NCI-H446 treated with DMSO at 0.1 percent for 48 hours (cell line): ENCODE results near the gene PLB1.
"Not testable (repeated sequence)": the region's sequence is repeated elsewhere in the genome, so short reads cannot be mapped to it uniquely, and the experiment has no call there.

Experiments used
- DNase-seq: peaks from one replicate; lab custom pipeline; 2025; lab: John Stamatoyannopoulos, UW

Gene PLB1

GRCh38 chr2:28533044-28533680 is 37.3 kb downstream of the PLB1 start:
- no peak for DNase-seq

- no peak for DNase-seq
Measured at GRCh38 chr2:28534817-28535216, 39.0 kb downstream of the PLB1 start.

DNA sequence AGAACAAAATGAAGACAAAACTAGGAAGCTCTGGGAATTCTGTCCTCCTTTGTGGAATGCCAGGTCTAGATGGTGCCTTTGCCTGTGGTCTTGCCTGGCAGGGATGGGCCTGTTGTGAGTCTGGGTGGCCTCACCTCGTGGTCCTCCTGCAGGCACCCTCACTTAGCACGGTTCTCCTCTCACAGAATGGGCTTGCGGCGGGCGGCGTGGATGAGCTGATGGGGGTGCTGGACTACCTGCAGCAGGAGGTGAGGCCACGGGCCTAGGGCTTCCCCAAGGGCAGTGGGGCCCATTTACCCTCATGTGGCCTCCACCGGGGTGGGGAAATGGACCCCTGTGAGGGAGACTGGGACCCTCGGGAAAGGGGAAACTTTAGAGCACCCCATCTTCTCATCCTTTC is 42.3 kb downstream of the PLB1 start:
- no peak for DNase-seq

GRCh38 chr2:28538652-28539051 is 42.8 kb downstream of the PLB1 start:
- DNase-seq: no peak

GRCh38 chr2:28539118-28539541 is 43.3 kb downstream of the PLB1 start:
- DNase-seq: no peak

DNA sequence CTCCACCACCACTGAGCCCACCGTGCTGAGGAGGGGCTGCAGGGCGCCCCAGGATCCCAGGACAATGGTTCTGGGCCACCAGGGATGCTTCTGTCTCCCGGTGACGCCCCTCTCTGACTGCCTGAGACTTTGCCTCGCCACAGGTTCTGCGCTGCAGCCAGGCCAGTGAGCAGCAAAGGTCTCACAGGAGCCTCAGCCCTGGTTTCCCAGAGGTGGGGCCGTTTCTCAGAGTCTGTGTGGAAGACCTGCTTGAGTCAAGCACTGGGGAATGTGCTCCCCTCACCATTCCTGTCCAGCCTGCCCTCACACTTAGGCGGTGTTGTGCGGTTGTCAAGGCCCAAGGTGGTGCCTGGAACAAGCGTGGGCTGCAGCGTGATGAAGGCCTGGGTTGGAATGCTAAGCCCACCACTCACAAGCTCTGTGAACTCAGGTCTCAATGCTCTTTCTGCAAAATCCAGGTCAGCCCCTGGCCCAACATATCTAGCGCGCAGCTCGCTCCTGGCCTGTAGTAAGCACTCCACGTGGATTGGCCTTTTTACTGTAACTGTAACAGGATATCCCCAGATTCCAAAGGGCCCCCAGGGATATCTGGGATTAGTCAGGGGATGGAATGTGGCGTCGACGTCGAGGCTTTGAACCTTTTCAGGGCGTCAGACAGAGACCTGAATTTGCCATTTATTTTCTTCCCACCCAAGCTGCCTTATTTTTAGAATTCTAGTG is 47.6 kb downstream of the PLB1 start:
- no peak for DNase-seq

GRCh38 chr2:28544036-28544346 is 48.1 kb downstream of the PLB1 start:
- no peak for DNase-seq

DNA sequence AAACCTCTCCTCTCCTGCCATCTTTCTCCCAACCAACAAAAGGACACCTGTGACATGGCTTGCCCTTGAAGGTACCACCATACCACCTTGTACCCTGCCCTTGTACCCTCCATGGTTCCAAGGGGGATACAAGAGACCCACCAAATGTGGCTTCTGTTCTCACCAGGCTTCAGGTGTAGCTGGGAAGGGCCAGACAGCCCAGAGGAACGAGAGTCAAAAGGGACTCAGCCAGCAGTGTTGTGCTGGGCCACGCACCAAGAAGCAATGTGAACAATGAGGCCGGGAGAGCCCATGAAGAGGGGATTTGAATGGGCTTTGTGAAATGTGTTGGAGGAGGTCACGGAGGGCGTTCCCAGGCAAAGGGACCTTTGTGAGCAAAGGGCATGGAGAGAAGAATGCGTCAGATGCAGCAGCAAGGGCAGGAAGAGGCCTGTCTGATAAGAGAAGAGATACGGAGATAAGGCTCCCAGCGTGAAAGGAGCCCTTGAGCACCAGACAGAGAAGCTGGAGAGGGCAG is 48.6 kb downstream of the PLB1 start:
- DNase-seq: no peak

DNA sequence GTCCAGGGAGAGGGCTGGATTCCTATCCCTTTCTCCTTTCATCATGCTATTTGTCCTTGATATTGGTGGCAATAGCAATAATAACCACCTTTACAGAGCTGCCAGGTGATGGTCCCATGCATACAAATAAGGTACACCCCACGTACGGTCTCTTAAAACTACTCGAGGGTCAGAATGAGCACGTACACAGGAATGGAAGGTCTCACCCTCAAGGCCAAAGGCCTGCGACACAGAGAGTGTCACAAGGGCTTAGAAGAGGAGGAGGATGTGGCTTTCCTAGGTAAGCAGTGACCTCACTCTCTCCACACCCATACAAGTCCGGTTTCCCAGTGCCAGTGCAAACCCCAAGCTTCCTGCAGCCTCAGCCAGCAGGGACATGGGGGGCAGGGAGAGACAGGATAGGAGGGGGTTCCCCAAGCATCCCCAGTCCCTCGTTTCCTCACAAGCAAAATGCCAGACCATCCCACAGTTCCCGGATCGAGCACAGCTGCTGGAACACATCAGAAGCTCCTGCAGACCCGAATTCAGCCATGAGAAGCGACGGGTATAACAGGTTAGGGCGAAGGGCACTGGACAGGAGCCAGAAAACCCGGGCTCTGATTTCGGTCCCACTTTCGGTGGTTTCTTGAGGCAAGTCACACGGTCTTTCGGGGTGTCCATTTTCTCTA is 49.2 kb downstream of the PLB1 start:
- DNase-seq: no peak

GRCh38 chr2:28545590-28546200 is 49.8 kb downstream of the PLB1 start:
- no peak for DNase-seq

DNA sequence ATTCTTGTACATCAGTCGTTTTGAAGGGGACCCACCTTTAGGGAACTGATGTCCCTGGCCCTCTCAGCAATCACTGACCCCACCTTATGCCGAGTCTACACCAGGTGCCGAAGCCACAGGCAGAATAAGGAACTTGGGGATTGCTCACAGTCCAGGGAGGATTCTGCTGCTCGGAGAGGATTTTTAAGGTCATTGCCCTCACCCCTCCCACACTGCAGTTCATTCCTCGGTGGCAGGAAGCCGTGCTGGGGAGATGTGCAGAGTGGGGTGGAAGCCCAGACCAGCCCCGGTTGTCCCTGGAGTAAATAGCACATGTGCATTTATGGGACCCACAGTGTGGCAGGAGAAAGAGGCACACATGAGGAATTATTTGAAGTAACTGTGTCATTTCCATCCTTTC is 50.4 kb downstream of the PLB1 start:
- no peak for DNase-seq

DNA sequence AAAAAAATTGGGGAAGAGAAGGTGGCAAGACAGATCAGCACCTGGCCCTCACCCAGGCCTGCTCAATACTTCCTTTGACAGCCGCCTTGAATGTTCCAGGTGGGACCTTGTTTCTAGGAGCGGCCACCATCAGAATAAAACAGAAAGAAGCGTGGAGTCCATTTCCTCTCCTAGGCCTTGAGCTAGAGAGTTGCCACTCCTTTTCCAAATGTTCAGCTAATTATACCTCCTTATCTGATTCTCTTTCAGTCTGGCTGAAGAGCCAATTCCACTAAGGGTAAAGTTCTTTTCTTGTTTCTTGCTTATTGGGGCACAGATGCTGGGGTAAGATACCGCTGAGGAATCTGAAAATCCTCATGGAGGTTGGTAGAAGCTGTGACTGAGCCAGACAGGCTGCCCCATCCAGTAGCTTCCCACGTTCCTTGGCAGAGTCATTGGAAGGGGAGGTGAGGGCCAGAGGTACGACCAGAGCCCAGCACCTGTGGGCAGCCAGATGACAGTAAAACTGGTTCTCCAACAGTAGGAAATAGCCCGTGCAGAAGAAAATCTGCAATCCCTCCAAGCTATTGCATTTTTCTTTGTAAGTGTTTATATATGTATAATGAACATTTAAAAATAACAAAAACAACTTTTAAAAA is 51.5 kb downstream of the PLB1 start:
- DNase-seq: no peak

- DNase-seq: no peak
Measured at GRCh38 chr2:28547906-28548600, 52.2 kb downstream of the PLB1 start.

DNA sequence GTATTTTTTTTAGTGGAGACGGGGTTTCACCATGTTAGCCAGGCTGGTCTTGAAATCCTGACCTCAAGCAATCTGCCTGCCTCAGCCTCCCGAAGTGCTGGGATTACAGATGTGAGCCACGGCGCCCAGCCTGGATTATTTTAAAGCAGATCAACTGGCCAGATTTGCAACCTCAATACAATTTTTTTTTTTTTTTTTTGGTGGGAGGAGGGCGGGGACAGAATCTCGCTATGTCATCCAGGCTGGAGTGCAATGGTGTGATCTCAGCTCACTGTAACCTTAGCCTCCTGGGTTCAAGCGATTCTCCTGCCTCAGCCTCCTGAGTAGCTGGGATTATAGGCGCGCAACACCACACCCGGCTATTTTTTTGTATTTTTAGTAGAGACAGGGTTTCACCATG is 54.5 kb downstream of the PLB1 start:
- not testable (repeated sequence) for DNase-seq

DNA sequence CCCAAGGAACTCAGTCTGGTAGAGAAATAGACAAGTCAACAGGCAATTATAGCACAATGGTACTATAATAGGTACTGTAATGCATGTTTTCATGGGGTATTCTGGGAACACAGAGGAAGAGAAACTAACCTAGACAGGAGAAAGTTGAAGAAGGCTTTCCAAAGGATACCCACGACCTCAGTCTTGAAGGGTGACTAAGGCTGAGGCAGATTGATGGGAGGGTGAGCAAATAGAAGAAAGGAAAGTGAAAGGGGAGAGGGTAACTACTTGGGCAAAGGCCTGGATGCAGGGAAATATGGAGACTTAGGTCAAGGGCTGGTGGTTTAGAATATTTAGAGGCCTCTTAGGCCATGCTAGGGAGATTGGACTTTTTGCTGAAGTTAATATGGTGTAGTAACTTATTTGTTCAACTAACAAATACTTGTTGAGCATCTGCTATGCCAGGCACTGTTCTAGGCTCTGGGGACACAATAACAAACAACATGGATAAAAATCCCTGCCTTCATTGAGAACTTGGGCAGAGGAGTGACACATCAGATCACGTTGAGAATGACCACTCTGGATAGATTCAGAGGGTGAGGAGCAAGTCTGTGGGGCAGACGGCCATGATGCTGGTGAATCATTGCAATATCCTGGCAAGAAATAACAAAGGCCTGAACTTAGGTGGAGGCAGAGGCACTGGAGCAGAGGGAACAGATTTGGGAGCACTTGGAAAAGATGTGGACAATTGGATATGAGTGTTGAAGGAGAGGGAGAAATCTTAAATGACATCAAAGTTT is 56.4 kb downstream of the PLB1 start:
- DNase-seq: no peak

- DNase-seq: no peak
Measured at GRCh38 chr2:28556303-28556702, 60.4 kb downstream of the PLB1 start.

- DNase-seq: no peak
Measured at GRCh38 chr2:28557389-28558131, 61.7 kb downstream of the PLB1 start.

DNA sequence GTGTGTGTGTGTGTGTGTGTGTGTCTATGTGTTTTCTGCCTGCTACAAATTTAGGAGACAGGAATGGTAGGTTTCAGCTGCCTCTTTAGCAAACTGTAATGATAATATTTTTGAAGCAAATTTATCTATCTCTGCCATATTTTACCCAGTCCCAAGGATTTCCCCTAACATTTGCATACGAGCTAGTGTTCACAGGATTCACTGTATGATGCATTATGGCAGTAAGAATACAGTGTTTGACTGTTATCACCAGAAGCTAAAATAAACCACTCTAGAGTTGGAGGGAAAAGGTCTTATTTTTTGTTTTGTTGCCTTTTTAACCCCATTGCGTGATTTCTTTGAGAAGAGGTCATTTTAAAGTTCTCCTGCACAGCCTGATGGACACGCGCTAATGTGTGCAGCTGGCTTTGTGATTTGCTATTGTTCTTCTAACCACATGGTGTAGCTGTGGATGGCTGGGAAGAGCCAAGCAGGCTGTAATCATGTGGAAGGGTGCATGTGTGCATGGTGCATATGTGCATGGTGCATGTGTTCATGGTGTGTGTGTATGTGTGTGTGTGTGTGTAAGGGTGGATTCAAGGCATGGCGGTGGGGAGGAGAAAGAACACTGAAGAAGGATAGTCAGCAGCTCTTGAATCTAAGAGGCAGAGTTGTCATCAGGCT is 62.4 kb downstream of the PLB1 start:
- no peak for DNase-seq

GRCh38 chr2:28558918-28559317 is 63.1 kb downstream of the PLB1 start:
- no peak for DNase-seq

DNA sequence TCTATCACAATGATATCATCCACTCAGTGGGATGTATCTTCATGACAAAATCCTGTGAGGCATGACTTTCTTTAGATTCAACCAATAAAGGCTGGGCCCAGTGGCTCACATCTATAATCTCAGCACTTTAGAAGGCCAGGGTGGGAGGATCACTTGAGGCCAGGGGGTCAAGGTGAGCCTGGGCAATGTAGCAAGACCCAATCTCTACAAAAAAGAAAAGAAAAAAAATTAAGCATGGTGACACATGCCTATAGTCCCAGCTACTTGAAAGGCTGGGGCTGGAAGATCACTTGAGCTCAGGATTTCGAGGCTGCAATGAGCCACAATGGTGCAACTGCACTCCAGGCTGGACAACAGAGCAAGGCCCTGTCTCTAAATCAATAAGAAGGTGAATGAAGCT is 68.0 kb downstream of the PLB1 start:
- DNase-seq: no peak
